GM13976 (cell line): ENCODE data around the gene TMPRSS13.

Experiments used
- DNase-seq: peaks from one replicate; pipeline ENCODE4 v3.0.0; 2012; ENCODE audit warnings: low spot score
- in situ Hi-C: fragments of 300-500 bp; cut with MboI; formaldehyde crosslinking; loops from one replicate; pipeline ENCODE4 v1.12.0; 2022; ENCODE audit warnings: low sequenced_read_pairs, mixed read lengths, inconsistent platforms; ENCODE audit not compliant: unreplicated experiment
- TF ChIP-seq, protein P1 (sequence below): IDR thresholded peaks from 2 replicates; pipeline ENCODE4 v1.5.1; 2012; ENCODE audit warnings: borderline replicate concordance, mild to moderate bottlenecking; ENCODE audit not compliant: insufficient read depth; ENCODE audit errors: extremely low read depth, missing control alignments, control extremely low read depth

Gene TMPRSS13

DNA sequence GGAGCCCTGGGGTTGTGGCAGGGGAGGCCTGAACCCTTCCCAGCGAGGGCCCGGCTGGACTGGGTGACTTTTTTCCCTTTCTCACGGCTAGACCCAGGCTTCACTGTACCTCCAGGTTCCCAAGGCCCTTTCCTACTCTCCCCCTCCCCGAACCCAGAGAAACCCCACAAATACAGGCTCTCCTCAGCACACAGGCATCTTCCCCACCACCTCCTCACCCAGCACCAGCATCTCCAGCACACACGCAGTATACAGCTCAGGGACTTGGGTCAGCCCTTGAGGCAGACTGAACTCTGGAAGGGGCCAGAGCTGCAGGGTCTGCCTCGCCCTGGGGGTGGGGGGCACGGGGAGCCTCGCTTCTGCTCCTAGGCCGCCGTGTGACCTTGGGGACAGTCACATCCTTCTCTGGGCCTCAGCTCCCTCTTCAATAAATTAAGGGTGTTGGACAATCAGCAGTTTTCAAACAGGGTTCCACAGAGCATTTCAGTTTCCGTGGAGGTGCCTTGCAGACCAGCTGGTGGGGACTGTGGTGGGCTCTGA is 4.5 kb downstream of the TMPRSS13 start:
- in situ Hi-C loops, result no loop called here
- DNase-seq, result no peak
- TF ChIP-seq, protein P1, sequence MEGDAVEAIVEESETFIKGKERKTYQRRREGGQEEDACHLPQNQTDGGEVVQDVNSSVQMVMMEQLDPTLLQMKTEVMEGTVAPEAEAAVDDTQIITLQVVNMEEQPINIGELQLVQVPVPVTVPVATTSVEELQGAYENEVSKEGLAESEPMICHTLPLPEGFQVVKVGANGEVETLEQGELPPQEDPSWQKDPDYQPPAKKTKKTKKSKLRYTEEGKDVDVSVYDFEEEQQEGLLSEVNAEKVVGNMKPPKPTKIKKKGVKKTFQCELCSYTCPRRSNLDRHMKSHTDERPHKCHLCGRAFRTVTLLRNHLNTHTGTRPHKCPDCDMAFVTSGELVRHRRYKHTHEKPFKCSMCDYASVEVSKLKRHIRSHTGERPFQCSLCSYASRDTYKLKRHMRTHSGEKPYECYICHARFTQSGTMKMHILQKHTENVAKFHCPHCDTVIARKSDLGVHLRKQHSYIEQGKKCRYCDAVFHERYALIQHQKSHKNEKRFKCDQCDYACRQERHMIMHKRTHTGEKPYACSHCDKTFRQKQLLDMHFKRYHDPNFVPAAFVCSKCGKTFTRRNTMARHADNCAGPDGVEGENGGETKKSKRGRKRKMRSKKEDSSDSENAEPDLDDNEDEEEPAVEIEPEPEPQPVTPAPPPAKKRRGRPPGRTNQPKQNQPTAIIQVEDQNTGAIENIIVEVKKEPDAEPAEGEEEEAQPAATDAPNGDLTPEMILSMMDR, result no peak

DNA sequence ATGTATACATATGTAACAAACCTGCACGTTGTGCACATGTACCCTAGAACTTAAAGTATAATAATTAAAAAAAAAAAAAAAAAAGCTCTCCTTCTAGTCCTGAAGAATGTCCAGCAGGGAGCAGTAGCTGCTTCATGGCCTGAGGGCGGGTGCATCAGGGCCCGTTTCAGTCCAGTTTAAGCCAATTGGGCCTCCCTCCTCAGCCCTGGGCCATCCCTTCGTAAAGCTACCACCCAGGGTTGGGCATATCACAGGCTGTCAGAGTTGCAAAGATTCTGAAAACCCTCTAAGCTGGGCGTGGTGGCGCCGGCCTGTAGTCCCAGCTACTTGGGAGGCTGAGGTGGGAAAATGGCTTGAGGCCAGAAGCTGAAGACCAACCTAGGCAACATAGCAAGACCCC is 5.4 kb downstream of the TMPRSS13 start:
- TF ChIP-seq, protein P1, result no peak
- in situ Hi-C loops, result no loop called here
- no peak for DNase-seq

DNA sequence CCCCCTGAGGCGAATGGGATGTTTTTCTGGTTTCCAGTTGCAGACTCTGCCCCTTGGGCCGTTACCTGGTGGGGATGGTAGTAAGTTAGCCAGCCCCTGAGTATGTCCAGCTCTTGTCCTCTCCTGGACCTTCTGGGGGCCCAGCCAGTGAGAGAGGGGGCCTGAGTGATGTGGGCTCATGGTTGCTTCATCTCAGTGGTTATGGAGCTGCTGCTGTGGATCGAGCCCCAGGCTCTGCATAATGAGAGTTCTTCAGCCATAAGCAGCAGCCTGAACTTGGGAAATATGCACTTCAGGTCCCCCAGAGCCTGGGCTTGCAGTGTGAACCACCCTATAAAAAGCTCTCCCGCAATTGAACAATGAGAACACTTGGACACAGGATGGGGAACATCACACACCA is 5.9 kb downstream of the TMPRSS13 start:
- TF ChIP-seq, protein P1, result no peak
- no peak for DNase-seq
- in situ Hi-C loops, result no loop called here

DNA sequence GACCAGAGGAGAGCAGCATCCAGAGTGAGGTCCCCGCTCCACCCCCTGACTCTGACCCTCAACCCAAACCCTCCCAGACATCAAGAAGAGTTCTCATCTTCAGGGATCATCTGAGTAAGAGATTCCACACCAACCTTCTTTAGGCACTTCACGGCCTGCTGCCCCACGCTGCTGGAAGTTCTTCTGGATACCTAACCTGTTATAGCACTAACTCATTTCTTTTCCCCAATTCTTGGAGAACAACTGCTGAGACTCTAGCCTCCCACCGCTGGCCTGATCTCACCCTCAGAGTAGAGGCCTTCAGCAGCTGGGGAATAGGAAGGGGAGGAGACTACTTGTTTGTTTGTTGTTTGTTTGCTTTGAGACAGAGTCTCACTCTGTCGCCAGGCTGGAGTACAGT is 7.3 kb downstream of the TMPRSS13 start:
- no peak for DNase-seq
- TF ChIP-seq, protein P1, result no peak
- in situ Hi-C loops, result no loop called here

DNA sequence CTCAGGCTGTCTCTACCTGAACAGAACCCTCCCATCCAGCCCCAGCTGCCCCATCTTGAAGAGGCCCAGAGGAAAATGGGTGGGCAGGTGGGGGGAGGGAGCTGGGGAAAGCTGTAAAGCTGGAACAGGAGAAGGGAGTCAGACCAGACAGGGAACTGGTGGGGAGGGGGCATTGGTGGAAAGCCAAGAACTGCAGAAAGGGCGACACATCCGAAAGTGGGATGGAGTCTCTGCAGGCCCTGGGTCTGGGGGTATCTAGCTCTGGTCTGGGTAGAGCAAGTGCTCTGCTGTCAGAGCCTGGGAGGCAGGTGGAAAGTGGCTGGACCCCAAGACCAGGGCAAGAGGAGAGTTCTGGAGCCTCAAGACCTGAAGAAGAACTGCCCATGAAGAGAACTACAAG is 7.7 kb downstream of the TMPRSS13 start:
- TF ChIP-seq, protein P1, result no peak
- in situ Hi-C loops, result no loop called here
- no peak for DNase-seq

DNA sequence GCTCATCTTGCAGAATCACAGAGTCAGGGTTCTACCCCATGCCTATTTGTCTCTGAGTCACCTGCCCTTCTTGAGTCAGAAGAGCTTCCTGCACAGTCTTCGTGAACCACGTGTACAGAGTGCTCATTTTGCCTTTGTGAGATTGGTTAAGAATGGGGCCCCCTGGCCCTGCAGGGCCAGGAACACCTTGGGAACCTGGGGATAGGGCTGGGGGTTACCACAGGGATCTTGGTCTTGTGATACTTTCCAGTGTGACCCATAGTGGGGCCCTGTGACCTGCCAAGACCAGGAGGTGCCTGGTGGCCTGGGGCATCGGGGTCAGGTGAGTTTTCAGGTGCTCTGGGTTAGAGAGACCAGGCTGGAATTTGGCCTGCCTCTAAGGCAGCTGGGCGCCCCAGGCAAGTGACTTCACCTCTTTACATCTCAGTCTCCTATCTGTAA is 9.4 kb downstream of the TMPRSS13 start:
- TF ChIP-seq, protein P1, result no peak
- in situ Hi-C loops, result no loop called here
- no peak for DNase-seq
